A549 (cell line): ENCODE data around the gene OR2H1.

Experiments used
- BHLHE40 ChIP-seq: IDR thresholded peaks from 2 replicates; pipeline ENCODE4 v1.6.1; 2012; ENCODE audit warnings: low read depth, low read length, inconsistent platforms
- CTCF ChIP-seq: fragments of >200 bp; sonication (Bioruptor Twin); formaldehyde crosslinking; IDR thresholded peaks from 3 replicates; pipeline ENCODE4 v1.5.1; 2016
- EP300 ChIP-seq, 2 experiments: fragments of >200 bp; sonication (Bioruptor Twin); formaldehyde crosslinking; IDR thresholded peaks; 2 replicates in 1 of 2; 3 replicates in 1 of 2; pipeline ENCODE4 v1.6.1; 2016 to 2017
- HOXB13 ChIP-seq: fragments of 250-450 bp; sonication (Bioruptor Pico); IDR thresholded peaks from 2 replicates; pipeline ENCODE4 v1.5.0; 2020; ENCODE audit warnings: low read depth, mild to moderate bottlenecking, moderate library complexity
- KDM5A ChIP-seq: fragments of 200-600 bp; sonication (generic); IDR thresholded peaks from 2 replicates; pipeline ENCODE4 v1.6.1; 2016; ENCODE audit warnings: antibody characterized with exemption, mild to moderate bottlenecking
- MAZ ChIP-seq: fragments of 150-350 bp; IDR thresholded peaks from 2 replicates; pipeline ENCODE4 v1.6.1; 2014; ENCODE audit warnings: antibody characterized with exemption, low read depth, low read length, borderline replicate concordance
- MYC ChIP-seq: IDR thresholded peaks from 2 replicates; pipeline ENCODE4 v1.6.1; 2012; ENCODE audit warnings: mild to moderate bottlenecking, inconsistent platforms, low read length, improper control_type of control experiment, borderline replicate concordance
- POLR2A ChIP-seq: IDR thresholded peaks from 2 replicates; pipeline ENCODE4 v1.6.1; 2012; ENCODE audit warnings: mild to moderate bottlenecking, low read length
- REST ChIP-seq: fragments of 200-600 bp; sonication (generic); IDR thresholded peaks from 2 replicates; pipeline ENCODE4 v1.6.1; 2016; ENCODE audit warnings: antibody characterized with exemption, mild to moderate bottlenecking, moderate library complexity
- RFX5 ChIP-seq: fragments of 450-650 bp; IDR thresholded peaks from 2 replicates; pipeline ENCODE4 v1.7.1; 2014; ENCODE audit warnings: antibody characterized with exemption, mild to moderate bottlenecking, moderate library complexity
- USF2 ChIP-seq: fragments of 450-650 bp; IDR thresholded peaks from 2 replicates; pipeline ENCODE4 v1.6.1; 2014; ENCODE audit warnings: antibody characterized with exemption

- TF ChIP-seq EP300 (IDR thresholded peaks at IDR 0.05): no peak
- no peak for TF ChIP-seq POLR2A
- TF ChIP-seq CTCF: no peak
- no peak for TF ChIP-seq REST
- TF ChIP-seq USF2: no peak
- TF ChIP-seq MAZ: no peak
- no peak for TF ChIP-seq BHLHE40
- no peak for TF ChIP-seq KDM5A
- TF ChIP-seq MYC: no peak
- TF ChIP-seq RFX5: no peak
- TF ChIP-seq HOXB13 (CRISPR knock-in tag): no peak
Measured at GRCh38 chr6:29510202-29510601, 53.2 kb downstream of the OR2H1 start.
